Activated CD4-positive, alpha-beta T cell treated with anti-CD3 and anti-CD28 coated beads for 24 hours (primary cell): ENCODE measurements around the gene CD2.

Experiments
- DNase-seq, 2 donors: peaks; one replicate each; pipeline ENCODE4 v3.0.0-alpha.2; 2020; ENCODE audit warnings: low read depth in 2 of 2

CD2 gene

DNA sequence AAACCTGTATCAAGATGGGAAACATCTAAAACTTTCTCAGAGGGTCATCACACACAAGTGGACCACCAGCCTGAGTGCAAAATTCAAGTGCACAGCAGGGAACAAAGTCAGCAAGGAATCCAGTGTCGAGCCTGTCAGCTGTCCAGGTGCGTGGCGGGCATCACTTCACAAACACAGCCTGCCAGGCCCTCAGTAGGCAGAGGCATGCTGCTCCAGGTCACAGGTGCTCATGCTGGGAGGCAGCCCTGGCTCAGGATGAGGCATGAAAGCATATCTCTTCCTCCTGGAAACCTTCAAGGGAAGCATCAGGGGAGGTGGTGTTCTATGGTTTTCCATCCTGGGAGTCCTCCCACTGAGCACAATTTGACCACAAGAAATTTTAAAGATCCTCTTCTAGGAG is 6.3 kb downstream of the CD2 start:
- no peak for DNase-seq

DNA sequence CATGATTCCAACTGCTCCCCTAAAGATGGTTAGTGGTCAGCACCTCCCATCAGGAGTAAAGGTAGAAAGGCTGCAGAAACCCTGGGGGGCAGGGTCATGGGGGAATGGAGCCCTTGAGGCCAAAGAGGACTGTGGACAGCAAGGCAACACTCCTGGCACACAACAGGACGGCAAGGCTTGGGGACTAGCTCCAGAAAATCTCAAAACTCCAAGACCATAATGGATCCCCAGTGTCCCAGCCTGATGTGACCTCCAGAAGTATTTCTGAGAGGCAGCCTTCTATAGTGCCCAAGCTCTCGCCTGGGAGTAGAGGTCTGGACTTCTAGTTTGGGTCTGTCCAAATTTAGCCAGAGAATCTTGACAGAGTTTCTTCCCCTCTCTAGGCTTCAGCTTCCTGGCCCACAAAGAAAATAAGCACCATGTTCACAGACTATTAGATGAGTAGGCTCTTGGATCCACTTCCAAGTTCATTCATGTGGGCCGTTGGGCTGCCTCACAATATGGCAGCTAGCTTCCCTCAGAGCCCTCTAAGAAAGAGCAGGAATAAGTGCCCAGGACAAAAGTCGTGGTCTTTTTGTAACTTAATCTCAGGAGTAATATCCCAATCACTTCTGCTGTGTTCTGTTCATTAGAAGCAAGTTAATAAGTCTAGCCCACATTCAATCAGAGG is 6.9 kb downstream of the CD2 start:
- DNase-seq, result no peak

DNA sequence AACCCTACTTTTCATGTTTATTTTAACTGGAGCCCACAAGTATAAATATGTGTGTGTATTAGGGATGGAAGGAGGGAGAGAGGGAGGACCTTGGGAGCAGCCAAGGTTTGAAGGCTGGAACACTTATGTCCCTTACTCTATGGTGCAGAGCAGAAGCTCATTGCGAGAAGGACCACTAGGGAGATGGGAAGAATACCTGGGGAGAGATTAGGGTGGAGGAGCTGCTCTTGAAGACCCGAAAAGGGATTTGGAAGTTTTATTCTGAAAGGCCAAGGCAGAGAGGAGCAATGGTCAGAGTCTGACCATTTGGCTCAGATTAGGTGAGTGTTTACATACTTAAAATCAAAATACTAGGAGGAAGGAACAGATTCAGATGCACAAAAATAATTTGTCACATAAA is 8.1 kb downstream of the CD2 start:
- DNase-seq, result no peak

DNA sequence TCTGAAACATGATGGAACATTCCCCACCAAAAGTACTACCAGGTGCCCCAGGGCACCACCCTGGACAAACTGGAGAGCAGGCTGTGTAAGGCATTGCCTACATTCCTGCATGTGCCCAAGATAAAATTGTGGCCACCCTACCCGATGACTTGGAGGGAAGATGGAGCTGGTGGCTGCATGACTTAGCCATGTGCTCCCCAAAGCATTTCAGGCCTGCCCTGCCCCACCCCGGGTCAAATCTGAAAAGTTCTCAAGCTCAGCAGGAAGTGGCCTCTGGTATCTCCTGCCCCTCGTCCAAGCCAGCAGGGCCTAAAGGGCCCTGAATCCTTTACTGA is 8.5 kb downstream of the CD2 start:
- no peak for DNase-seq

DNA sequence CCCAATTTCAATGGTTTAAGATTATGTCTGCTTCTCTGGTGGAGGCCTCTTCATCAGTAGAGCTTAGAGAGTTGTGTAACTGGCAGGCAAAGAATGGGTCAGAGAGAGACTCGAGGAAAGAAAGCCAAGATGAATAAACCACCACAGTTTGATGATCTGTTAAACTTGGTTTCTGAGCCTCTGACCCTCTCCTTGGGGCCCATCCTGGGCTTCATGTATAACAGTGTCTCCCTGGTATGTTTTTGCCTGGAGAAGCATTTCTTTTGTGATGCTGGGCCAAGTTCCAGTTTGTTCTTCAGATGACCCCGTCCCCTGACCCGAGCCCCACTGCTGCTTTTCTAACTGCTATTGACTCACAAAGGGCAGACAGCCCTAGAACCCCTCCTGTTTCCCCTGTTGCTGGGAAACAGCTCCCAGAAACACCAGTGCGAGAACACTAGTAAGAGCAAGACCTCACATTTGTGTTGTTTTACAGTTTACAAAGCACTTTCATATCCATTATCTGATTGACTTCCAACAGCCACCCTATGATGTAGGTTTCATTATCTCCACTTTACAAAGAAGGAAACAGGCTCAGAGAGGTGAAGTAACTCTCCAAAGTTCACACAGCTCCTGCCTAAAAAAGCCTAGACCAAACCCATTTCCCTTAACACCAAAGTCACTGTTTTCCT is 9.0 kb downstream of the CD2 start:
- DNase-seq, result peak in 1 of 2 donors; percentile 41

DNA sequence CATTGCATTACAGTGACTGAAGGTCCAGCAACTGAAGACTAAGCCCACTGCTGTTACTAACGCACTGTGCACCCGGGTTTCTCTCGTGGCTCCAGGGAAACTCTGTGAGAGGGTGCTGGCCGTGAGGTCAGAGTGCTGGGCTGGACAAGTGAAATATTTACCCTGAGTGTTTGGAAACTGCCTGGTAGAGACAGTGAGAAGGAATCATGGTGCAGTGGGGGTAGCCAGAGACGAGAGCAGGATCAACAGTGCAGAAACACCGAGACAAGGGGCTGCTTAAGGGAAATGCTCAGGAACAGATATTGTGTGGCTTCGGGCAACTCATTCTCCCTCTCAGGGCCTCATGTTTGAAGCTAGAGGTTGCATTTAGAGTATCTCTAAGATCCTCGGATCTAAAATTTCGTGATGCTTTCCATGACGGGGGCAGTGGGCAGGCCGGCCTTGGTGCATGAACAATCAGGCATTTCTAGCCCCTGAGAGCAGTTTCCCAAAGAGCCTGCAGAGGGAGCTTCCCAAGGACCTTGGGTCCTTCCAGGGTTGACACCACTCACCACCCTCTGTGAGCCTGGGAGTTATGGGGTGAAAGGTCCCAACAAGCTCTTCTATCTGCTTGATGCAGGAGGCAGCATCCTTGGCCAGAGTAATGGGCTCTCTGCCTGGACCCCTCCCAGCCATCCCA is 9.7 kb downstream of the CD2 start:
- peak in 1 of 2 donors; percentile 50 for DNase-seq

DNA sequence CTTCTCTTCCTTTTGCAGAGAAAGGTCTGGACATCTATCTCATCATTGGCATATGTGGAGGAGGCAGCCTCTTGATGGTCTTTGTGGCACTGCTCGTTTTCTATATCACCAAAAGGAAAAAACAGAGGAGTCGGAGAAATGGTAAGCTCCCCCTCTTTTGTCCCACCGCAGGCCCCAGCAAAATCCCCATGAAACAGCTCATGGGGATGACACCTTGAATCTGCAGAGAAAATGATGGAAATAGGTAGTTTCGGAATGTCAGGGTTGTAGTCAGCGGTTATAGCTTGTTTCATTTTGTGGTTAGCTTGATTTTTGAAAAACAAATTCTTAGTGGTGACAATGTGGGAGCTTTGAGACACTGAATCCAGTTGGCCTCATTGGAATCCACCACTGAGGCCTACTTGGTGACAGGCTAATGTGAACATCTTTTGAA is 10.3 kb downstream of the CD2 start:
- DNase-seq, result peak in 1 of 2 donors; percentile 49

DNA sequence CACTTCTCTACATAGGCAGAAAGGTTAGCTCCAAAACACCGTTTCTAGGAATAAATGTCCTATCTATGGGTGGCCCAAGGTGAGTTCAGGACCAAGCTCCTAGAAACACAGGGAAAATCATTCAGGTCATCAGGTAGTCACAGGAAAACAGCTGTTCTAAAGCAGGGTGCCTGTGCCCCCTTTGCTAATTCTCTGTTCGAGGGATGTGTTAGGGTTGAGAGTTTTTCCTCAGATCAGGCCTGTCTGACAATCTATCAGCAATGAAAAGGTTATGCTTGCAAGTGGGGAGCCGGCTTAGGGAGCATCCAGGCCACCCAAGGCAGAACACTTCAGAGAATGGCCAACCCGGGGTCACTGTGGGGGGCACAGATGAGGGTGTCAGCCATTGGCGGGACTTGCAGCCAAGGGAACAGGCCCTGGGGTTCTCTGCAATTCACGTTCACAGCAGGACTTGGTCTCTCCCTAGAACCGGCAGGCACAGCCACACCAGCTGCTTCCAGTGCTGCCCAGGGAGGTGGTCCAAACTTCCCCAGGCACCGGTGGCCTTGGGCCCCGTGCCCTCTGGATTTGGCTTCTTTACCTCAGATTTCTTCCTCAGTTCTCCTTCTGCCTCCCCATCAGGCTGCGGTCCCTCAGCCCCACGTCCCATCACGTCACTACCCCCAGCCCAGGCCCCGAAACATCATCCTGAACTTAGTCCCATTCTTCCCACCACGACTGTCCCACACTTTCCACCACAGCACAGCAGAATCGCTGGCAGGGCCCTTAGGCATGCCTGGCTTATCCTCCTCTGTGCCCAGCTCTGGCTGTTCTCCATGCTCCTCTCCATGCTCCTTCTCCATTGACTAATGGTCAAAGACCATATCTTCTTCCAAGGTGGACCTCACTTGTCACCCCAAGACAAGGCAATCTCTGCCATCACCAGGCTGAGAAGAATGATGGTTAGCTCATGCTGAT is 11.0 kb downstream of the CD2 start:
- DNase-seq, result no peak

DNA sequence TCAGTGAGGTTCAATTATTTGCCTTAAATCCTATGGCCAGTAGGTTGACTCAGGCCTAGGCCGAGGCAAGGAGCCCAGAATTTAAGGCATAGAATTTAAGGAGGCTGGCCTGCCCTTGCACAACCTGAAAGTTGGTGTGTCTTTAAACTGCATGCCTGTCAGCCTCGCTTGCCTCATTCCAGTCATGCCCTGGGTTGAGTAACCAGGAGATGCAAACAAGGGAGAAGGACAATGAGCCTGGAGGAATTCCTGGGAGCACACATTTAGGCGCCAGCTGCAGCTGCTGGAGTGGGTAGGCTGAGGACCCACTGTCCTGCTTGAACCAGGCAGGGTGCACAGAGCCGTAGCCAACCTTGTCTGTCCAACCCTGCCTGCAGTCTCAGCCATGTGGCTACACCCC is 11.7 kb downstream of the CD2 start:
- DNase-seq, result no peak

DNA sequence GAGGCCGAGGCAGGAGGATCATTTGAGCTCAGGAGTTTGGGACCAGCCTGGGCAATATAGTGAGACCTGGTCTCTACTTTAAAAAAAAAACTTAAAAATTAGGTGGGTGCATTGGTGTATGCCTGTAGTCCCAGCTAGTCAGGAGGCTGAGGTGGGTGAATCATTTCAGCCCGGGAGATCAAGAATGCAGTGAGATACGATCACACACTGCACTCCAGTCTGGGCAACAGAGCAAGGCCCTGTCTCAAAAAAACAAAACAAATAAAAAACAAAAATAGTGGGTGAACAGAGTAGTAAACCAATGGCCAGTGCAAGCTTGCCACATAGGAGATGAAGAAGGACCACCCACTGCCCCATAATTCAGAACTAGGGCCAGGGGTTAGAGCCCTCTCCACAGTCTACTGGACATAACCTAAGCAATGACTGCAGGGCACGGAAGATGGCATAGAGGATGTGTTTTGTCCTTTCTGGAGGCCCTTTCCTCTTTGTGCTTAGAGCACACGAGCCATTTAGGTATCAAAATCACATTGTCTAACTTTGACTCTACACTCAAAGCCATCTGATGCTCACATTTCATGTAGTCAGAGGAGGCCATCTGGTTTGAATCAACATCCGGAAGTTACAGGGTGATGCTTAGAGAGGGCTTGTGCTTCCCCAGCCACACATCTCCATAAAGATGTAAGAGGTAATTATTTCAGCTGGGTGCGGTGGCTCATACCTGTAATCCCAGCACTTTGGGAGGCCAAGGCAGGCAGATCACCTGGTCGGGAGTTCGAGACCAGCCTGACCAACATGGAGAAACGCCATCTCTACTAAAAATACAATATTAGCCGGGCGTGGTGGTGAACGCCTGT is 12.6 kb downstream of the CD2 start:
- DNase-seq, result no peak

DNA sequence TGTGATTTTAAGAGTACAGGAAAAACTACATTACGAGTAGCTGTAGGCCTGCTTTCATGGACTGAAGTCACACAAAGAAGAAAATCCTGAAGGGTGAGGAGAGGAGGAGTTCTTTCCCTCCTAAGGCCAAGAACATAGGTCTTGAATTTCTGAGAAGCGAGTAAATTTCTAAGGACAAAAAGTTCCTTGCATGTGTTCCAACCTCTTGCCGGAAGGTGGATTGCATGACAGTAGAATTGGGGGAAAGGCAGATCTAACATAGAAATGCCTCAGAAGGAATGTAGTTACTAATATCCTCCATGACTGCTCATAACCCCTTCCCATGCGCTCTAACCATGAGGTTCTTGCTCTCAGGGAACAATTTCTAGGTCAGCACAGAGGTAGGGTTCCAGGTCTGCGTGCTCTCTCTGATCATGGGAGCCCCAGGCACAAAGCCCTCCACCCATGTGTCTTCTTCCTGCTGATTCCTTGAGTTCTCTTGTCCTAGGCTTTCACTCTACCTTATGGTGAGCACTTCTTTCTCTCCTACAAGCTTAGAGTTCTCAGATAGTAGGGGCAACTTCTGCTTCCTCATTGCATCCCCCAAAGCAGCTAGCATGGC is 13.7 kb downstream of the CD2 start:
- DNase-seq, result no peak

DNA sequence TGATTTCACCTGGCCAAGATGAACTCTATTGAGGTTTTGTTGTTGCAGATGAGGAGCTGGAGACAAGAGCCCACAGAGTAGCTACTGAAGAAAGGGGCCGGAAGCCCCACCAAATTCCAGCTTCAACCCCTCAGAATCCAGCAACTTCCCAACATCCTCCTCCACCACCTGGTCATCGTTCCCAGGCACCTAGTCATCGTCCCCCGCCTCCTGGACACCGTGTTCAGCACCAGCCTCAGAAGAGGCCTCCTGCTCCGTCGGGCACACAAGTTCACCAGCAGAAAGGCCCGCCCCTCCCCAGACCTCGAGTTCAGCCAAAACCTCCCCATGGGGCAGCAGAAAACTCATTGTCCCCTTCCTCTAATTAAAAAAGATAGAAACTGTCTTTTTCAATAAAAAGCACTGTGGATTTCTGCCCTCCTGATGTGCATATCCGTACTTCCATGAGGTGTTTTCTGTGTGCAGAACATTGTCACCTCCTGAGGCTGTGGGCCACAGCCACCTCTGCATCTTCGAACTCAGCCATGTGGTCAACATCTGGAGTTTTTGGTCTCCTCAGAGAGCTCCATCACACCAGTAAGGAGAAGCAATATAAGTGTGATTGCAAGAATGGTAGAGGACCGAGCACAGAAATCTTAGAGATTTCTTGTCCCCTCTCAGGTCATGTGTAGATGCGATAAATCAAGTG is 14.3 kb downstream of the CD2 start:
- DNase-seq, result no peak

DNA sequence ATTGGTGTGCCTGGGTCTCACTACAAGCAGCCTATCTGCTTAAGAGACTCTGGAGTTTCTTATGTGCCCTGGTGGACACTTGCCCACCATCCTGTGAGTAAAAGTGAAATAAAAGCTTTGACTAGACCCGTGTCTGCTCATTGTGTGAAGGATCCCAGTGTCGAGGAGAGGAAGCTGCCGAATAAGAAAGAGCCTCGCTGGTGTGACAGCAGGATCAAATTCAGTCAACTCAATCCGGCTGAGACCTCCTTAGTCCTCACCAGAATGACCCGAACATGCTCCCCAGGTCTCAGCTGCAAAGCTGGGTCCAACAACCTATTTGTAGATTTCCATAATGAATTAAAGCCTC is 14.8 kb downstream of the CD2 start:
- no peak for DNase-seq

DNA sequence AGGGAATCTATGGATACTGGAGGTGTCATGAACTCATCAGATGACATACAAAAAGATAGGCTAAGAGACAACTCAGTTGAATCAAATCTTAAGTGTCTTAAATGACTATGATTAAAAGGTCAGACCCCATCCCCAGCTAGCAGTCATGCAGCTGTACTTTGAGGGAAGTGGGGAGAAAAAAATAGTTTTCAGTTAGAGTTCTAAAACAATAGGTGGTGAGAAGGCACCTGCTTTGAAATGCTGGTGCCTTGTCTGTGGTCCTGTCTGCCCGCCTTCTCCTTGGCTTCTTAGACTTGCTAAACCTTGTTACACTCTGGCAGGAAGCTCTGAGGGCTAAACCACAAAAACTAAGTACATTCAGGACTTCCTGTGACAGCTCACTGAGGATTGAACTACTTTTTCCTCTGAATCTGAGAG is 15.3 kb downstream of the CD2 start:
- peak in 1 of 2 donors; percentile 59 for DNase-seq

DNA sequence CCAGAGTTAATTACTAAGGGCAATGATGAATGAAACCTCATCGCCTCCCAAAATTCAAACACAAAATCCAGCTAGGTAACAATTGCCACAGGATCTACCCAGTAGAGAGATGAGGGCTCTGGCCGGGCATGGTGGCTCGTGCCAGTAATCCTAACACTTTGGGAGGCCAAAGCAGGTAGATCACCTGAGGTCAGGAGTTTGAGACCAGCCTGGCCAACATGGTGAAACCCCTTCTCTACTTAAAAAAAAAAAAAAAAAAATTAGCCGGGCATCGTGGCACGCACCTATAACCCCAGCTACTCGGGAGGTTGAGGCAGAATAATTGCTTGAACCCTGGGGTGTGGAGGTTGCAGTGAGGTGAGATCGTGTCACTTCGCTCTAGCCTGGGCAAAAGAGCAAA is 15.8 kb downstream of the CD2 start:
- DNase-seq, result no peak

DNA sequence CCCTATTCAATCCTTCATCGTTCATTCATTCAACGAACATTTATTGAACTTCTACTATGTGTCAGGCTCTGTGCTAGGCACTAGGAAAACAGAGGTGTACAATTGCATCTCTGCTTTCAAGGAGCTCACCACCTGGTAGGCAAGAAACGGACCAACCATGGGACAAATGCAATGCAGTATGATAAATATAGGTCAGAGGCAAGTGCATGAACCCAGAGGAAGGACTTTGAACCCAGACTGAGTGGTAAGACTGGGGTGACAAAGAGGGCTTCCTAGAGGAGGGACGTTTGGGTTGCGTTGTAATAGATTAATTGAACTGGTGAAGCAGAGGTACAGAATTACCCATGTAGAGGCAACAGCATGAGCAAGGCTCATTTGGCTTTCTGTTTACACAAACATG is 16.4 kb downstream of the CD2 start:
- no peak for DNase-seq

DNA sequence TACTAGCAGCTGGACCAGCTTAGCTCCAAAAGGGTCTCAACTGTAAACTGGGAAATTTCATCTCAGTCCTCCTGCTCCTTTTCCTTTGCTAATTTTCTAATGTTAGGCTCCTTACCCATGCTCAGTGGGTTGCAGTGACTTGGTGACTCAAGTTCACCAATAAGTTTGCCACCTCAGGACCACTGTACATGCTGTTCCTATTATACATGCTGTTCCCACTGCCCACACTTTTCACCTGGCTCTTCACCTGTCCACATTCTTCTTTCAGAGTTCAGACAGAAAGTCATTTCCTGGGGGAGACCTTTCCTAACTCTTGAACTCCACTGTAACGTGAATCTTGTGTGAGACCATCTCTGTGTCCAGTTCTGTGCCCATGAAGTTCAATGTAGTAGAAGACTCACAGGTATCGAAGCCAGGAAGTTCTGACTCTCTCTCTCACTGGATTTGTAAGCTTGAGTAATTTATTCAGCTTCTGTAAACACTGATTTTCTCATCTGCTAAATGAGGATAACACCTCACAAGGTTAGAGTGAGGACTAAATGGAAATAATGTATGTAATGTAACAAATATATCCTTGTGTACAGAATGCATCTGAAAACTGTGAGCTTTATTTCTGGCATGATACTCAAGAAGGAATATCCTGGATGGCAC is 17.9 kb downstream of the CD2 start:
- no peak for DNase-seq

DNA sequence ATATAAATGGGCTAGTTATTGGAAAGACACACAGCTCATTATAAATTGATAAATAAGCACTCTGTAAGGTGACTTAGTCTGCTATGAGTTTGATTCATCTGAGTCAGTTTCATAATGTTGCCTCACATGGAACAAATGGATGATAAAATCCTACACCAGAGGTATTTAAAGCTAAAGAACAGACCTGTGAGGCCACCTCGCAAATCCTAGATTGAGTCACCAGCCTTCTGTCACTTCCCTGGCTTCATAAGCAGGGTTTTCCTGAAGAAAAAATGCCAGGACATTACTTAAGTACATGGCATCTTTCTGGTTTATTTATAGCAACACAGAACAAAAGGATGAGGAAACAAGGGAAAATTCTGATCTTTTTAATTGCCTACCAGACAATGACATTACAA is 18.4 kb downstream of the CD2 start:
- DNase-seq, result no peak

DNA sequence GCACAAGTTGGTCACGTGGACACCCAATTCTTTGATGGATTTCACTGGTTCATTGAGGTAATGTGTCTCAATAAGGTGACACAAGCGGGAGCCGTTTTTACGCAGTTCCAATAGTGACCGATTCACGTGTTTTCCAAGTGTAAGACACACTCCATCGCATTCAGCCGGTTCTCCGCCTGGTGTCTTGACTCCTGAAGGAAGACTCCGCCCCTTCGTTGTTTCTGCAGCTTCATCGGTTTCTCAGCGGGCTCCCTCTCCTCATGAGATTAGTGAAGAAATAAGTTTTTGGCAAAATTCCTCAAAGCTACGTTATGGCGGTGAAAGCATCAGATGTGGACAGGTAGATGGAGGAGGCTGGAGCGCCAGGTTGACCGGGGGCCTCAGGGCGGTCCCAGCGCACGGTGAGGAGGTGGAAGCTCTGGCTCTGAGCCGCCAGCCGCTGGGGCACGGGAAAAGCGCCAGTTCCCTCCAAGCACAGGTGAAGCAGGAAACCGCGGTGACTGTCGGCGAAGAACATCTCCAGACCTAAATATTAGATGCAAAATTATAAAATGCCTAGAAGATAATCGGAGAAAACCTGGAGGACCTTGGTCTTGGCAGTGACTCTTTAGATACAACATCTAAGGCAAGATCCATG is 21.0 kb downstream of the CD2 start:
- DNase-seq, result no peak
